Coronary artery (tissue), 2 donors: ENCODE data around the gene TUBGCP5.

ENCODE experiments used
- DNase-seq: peaks from one replicate; pipeline ENCODE4 v3.0.0-alpha.2; 2017; ENCODE audit warnings: low spot score
- H3K27ac ChIP-seq, 2 donors: fragments of 200-600 bp; sonication (generic); one replicate each; pipeline ENCODE4 v1.5.1; 2016 to 2019
- H3K4me3 ChIP-seq: fragments of 200-600 bp; sonication (generic); 2 replicates; pipeline ENCODE4 v1.5.1; 2016; ENCODE audit warnings: mild to moderate bottlenecking, moderate library complexity
- CTCF ChIP-seq: fragments of 200-600 bp; sonication (generic); IDR thresholded peaks from one replicate; pipeline ENCODE4 v1.5.1; 2019; ENCODE audit warnings: antibody characterized with exemption

TUBGCP5 gene

DNA sequence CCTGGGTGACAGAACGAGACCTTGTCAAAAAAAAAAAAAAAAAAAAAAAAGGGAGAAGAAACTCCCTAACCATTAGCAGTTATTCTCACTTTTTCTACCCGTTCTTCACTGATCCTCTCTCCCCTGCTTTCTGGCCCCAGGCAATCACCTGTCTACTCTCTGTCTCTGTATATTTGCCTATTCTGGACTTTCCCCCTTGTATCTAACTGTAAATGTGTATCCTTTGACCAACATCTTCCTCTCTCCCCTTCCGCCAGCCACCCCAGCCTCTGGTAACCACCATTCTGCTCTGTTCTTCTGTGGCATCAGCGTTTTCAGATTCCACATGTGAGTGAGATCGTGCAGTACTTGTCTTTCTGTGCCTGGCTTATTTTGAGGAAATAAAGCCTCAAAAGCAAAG lies 66.1 kb downstream of the TUBGCP5 start:
- TF ChIP-seq CTCF: no peak
- no peak overlapping the region for H3K27ac ChIP-seq
- no peak overlapping the region for H3K4me3 ChIP-seq
- no peak for DNase-seq

- no peak for TF ChIP-seq CTCF
- no peak overlapping the region for H3K4me3 ChIP-seq
- no peak overlapping the region for H3K27ac ChIP-seq
- DNase-seq: no peak
Observed at GRCh38 chr15:22969489-22969888, 69.9 kb downstream of the TUBGCP5 start.

DNA sequence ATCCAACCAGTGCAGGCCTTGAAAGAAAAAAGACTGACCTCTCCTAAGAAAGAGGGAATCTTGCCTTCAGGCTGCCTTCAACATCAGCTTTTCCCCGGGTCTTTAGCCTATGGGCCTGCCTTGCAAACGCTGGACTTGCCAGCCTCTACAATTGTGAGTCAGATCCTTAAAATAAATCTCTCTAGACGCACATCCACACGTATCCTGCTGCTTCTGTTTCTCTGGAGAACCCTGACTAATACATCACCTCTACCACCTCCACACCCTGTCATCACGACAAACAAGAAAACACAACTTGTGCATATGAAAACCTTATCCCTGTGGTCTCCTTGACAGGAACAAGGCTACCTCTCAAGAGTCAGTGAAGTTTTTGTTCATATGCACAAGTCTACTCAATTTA lies 71.0 kb downstream of the TUBGCP5 start:
- Histone ChIP-seq H3K27ac (peak overlapping the region; percentile 54 to 66), H3K4me3 (no peak overlapping the region)
- no peak for TF ChIP-seq CTCF
- DNase-seq: no peak

- H3K4me3 ChIP-seq: no peak overlapping the region
- peak overlapping the region; percentile 35 to 54 for H3K27ac ChIP-seq
- no peak for DNase-seq
- no peak for TF ChIP-seq CTCF
Observed at GRCh38 chr15:22967084-22967770, 72.1 kb downstream of the TUBGCP5 start.

GRCh38 chr15:22966321-22967083 lies 72.9 kb downstream of the TUBGCP5 start:
- Histone ChIP-seq H3K4me3 (no peak overlapping the region), H3K27ac (no peak overlapping the region)
- no peak for TF ChIP-seq CTCF
- no peak for DNase-seq

DNA sequence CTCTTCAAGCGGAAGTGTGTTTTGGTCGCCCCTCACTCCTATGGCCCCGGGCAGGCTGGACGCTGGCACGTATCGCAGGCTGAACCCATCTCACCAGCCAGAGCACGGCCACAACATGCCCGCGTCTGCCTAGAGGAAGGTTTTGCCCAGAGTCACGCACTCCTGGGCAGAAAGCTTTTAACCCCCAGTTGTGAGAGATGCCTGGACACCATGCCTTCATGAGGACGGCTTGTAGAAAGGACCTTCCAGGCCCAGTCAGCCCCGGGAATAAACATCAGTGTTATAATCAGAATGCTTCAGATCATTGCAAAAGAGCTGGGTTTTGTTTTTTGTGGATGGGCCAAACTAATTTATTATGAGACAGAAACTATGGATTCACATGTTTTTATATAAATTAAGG lies 75.7 kb downstream of the TUBGCP5 start:
- no peak for TF ChIP-seq CTCF
- no peak for DNase-seq
- Histone ChIP-seq H3K4me3 (peak overlapping the region; percentile 47), H3K27ac (peak overlapping the region; percentile 8 to 85)

DNA sequence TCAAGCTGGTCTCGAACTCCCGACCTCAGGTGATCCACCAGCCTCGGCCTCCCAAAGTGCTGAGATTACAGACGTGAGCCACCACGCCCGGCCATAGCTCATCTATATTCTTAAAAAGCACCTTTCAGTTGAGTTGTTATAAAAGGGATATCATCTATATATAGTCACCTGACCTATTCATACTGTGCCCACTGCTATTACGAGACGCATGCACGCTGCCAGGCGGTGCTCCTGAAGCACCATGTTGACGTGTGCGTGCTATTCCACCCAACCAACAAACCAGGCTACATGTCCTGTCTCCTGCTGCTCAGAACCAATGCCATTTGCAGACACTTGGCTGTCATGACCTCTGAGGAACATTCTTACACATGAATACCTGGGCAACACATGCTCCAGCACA lies 76.8 kb downstream of the TUBGCP5 start:
- TF ChIP-seq CTCF: no peak
- H3K27ac ChIP-seq: peak overlapping the region; percentile 61 to 85
- no peak overlapping the region for H3K4me3 ChIP-seq
- DNase-seq: no peak
